OCI-LY7 (cell line): ENCODE measurements around the gene TTI1.

ENCODE experiments used
- CTCF ChIP-seq: fragments of 200-600 bp; sonication (generic); conservative IDR thresholded peaks from 2 replicates; pipeline ENCODE4 v1.5.1; 2014; ENCODE audit warnings: mild to moderate bottlenecking, antibody characterized with exemption, low read length, moderate library complexity, mixed read lengths
- EZH2phosphoT487 ChIP-seq: fragments of 200-600 bp; sonication (generic); IDR thresholded peaks from 2 replicates; pipeline ENCODE4 v1.6.1; 2018; ENCODE audit warnings: low read depth, borderline replicate concordance, mild to moderate bottlenecking, mixed run types, antibody characterized with exemption, low read length, moderate library complexity, mixed read lengths

DNA sequence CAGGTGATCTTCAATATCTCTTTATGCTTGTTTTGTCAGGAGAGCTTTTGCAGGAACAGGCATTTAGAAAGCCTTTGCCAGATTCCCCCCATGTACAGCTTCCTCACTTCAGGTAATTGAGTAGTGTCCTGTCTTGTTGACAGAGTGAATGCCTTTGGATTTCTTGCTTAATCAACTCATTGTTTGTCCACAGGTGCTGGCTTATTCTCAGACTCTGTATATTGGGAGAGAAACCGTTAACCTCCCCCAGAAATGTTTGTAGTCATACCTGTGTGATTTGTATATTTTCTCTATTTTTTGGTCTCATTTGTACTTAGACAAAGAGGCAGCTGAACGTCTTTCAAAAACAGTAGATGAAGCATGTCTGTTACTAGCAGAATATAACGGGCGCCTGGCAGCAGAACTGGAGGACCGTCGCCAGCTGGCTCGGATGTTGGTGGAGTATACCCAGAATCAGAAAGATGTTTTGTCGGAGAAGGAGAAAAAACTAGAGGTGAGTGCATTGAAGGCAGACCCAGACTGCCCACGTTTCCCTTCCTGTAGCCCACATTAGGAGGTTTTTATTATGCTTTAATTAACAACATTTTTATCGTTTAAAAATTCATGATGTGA lies 32.6 kb upstream of the TTI1 start:
- TF ChIP-seq CTCF (no peak), EZH2phosphoT487 (no peak)
